B cell (primary cell): ENCODE measurements around the gene TMEM132D.

Source experiments
- EZH2 ChIP-seq: IDR thresholded peaks from 2 replicates; pipeline ENCODE4 v1.6.1; 2012; ENCODE audit warnings: borderline replicate concordance, low read depth, mild to moderate bottlenecking, moderate library complexity, low read length; ENCODE audit not compliant: insufficient read depth, poor library complexity, severe bottlenecking
- TF ChIP-seq, protein P1 (sequence below): fragments of 200-600 bp; IDR thresholded peaks from one replicate; pipeline ENCODE4 v1.8.0; 2022; ENCODE audit warnings: antibody characterized with exemption, mild to moderate bottlenecking

DNA sequence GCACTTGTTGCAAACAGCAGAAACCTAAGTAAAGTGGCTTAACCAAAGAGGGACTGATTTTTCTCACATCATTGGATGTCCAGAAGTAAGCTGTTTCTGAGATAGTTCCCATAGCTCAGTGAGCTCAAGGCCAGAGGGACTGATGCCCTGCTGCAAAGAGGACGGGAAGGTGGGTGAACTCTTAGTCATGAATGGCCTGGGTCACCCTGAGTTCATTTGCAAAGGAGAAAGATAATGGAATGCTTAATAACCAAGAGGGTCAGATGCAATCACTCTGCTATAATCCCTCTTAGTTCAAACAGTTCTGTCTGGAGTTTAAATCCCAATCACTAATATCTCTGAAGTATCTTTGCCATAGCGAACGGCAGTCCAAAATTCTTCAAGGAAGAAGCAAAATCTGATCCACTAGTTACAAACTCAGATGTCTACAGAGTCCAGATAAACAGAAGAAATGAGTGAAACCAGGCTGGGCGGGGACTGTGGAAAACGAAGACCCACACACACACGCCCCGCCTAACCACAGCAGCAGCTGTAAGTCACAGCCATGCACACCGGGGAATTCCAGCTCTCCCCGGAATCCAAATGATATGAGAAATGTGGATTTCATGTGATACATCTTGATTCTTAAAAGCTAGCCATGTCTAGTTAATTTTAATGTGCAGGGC is 289.5 kb downstream of the TMEM132D start:
- TF ChIP-seq, protein P1, sequence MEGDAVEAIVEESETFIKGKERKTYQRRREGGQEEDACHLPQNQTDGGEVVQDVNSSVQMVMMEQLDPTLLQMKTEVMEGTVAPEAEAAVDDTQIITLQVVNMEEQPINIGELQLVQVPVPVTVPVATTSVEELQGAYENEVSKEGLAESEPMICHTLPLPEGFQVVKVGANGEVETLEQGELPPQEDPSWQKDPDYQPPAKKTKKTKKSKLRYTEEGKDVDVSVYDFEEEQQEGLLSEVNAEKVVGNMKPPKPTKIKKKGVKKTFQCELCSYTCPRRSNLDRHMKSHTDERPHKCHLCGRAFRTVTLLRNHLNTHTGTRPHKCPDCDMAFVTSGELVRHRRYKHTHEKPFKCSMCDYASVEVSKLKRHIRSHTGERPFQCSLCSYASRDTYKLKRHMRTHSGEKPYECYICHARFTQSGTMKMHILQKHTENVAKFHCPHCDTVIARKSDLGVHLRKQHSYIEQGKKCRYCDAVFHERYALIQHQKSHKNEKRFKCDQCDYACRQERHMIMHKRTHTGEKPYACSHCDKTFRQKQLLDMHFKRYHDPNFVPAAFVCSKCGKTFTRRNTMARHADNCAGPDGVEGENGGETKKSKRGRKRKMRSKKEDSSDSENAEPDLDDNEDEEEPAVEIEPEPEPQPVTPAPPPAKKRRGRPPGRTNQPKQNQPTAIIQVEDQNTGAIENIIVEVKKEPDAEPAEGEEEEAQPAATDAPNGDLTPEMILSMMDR = no peak
- no peak for TF ChIP-seq EZH2
